ENCODE data around the gene WDR83.

Gene WDR83

GRCh38 chr19:12689581-12690216 is 23.1 kb downstream of the WDR83 start:
- TF ChIP-seq CTCF (IDR thresholded peaks at IDR 0.05) = no peak
- no peaks in the 10 kb centered on the region for H3K36me3 ChIP-seq
- H3K27me3 ChIP-seq = no peaks in the 10 kb centered on the region
- no peaks in the 10 kb centered on the region for H3K9me3 ChIP-seq
- H3K27ac ChIP-seq = no peak overlapping the region
- H3K4me1 ChIP-seq (ENCODE audit: control insufficient read depth in 1 of 2, insufficient read depth in 1 of 2, low read depth in 1 of 2, low read length in 1 of 2) = peaks cover 7 to 8% of the 10 kb centered on the region in 2 experiments
- H3K4me3 ChIP-seq (ENCODE audit: low read depth in 1 of 2, low read length in 1 of 2) = no peak overlapping the region

GRCh38 chr19:12692960-12693359 is 26.4 kb downstream of the WDR83 start:
- Histone ChIP-seq H3K27me3 (no peaks in the 10 kb centered on the region), H3K4me1 (ENCODE audit: control insufficient read depth in 1 of 2, insufficient read depth in 1 of 2, low read depth in 1 of 2, low read length in 1 of 2) (peaks cover 22 to 23% of the 10 kb centered on the region in 2 experiments), H3K4me3 (ENCODE audit: low read depth in 1 of 2, low read length in 1 of 2) (no peak overlapping the region), H3K36me3 (no peaks in the 10 kb centered on the region), H3K27ac (no peak overlapping the region), H3K9me3 (no peaks in the 10 kb centered on the region)
- no peak for TF ChIP-seq CTCF (IDR thresholded peaks at IDR 0.05)

GRCh38 chr19:12694641-12695040 is 28.0 kb downstream of the WDR83 start:
- Histone ChIP-seq H3K27me3 (no peaks in the 10 kb centered on the region), H3K4me3 (ENCODE audit: low read depth in 1 of 2, low read length in 1 of 2) (no peak overlapping the region), H3K4me1 (ENCODE audit: control insufficient read depth in 1 of 2, insufficient read depth in 1 of 2, low read depth in 1 of 2, low read length in 1 of 2) (peaks cover 16 to 19% of the 10 kb centered on the region in 2 experiments), H3K27ac (no peak overlapping the region), H3K36me3 (no peaks in the 10 kb centered on the region), H3K9me3 (no peaks in the 10 kb centered on the region)
- no peak for TF ChIP-seq CTCF (IDR thresholded peaks at IDR 0.05)

- Histone ChIP-seq H3K4me3 (ENCODE audit: low read depth in 1 of 2, low read length in 1 of 2) (no peak overlapping the region), H3K4me1 (ENCODE audit: control insufficient read depth in 1 of 2, insufficient read depth in 1 of 2, low read depth in 1 of 2, low read length in 1 of 2) (peaks cover 13 to 16% of the 10 kb centered on the region in 2 experiments)
- no peak for TF ChIP-seq CTCF (IDR thresholded peaks at IDR 0.05)
Measured at GRCh38 chr19:12695096-12695495, 28.5 kb downstream of the WDR83 start.

GRCh38 chr19:12695514-12695913 is 28.9 kb downstream of the WDR83 start:
- TF ChIP-seq CTCF (IDR thresholded peaks at IDR 0.05) = no peak
- H3K27me3 ChIP-seq = no peaks in the 10 kb centered on the region
- H3K4me1 ChIP-seq (ENCODE audit: control insufficient read depth in 1 of 2, insufficient read depth in 1 of 2, low read depth in 1 of 2, low read length in 1 of 2) = peaks cover 13 to 16% of the 10 kb centered on the region in 2 experiments
- no peaks in the 10 kb centered on the region for H3K9me3 ChIP-seq
- no peak overlapping the region for H3K4me3 ChIP-seq (ENCODE audit: low read depth in 1 of 2, low read length in 1 of 2)
- no peak overlapping the region for H3K27ac ChIP-seq
- peaks cover 7% of the 10 kb centered on the region for H3K36me3 ChIP-seq

More at GRCh38 chr19:12695096-12695495, 28.5 kb downstream of the WDR83 start:
- Histone ChIP-seq H3K27ac (no peak overlapping the region), H3K27me3 (no peaks in the 10 kb centered on the region), H3K9me3 (no peaks in the 10 kb centered on the region), H3K36me3 (peaks cover 3% of the 10 kb centered on the region)
